CD8-positive, alpha-beta memory T cell (primary cell): ENCODE results near the gene ASTN2. TPM values are rescaled to one million over a fixed set of nuclear protein-coding genes. Genes with fewer than 3 reads are reported as not detected.
A peak's percentile ranks its signal among the peaks of the same experiment; 100 is the strongest.

Experiments
- CTCF ChIA-PET: fragments of 350-600 bp; sonication (Branson Sonifier 250); formaldehyde crosslinking; loops from one replicate; lab custom pipeline; 2021; ENCODE audit warnings: antibody characterized with exemption; lab: Charles Lee
- POLR2A ChIA-PET: fragments of 350-600 bp; sonication (Branson Sonifier 250); formaldehyde crosslinking; loops from one replicate; lab custom pipeline; 2021; ENCODE audit warnings: antibody characterized with exemption; lab: Charles Lee
- DNase-seq, 5 donors: peaks; one replicate each; pipeline versions ENCODE4 v3.0.0 to v3.0.0-alpha.2; 2020 to 2022; ENCODE audit warnings: mixed read lengths in 1 of 5
- H3K27ac ChIP-seq: one replicate; pipeline ENCODE4 v1.7.0; 2013; ENCODE audit warnings: low read depth, mild to moderate bottlenecking, low read length, moderate library complexity
- H3K27me3 ChIP-seq: 2 replicates; pipeline ENCODE4 v1.7.0; 2013; ENCODE audit warnings: low read length, mild to moderate bottlenecking; ENCODE audit not compliant: insufficient read depth, poor library complexity, severe bottlenecking
- H3K36me3 ChIP-seq: 2 replicates; pipeline ENCODE4 v1.7.0; 2013; ENCODE audit warnings: mild to moderate bottlenecking, low read length, moderate library complexity; ENCODE audit not compliant: insufficient read depth
- H3K4me1 ChIP-seq: 2 replicates; pipeline ENCODE4 v1.7.0; 2013; ENCODE audit warnings: mild to moderate bottlenecking, low read length, moderate library complexity; ENCODE audit not compliant: insufficient read depth
- H3K4me3 ChIP-seq: 2 replicates; pipeline ENCODE4 v1.7.0; 2013; ENCODE audit warnings: mild to moderate bottlenecking, low read length
- H3K9me3 ChIP-seq: 2 replicates; pipeline ENCODE4 v1.7.0; 2013; ENCODE audit warnings: mild to moderate bottlenecking, low read length
- H3K27ac Mint-ChIP-seq, 8 donors: one replicate each; pipeline ENCODE4 v1.8.0; 2020 to 2021; ENCODE audit warnings: mixed read lengths in 8 of 8, mild to moderate bottlenecking in 6 of 8, inconsistent platforms in 3 of 8, moderate library complexity in 3 of 8
- H3K27me3 Mint-ChIP-seq, 2 donors: one replicate each; pipeline ENCODE4 v1.8.0; 2020 to 2021; ENCODE audit warnings: mixed read lengths in 2 of 2, mild to moderate bottlenecking in 1 of 2, moderate library complexity in 1 of 2
- H3K36me3 Mint-ChIP-seq, 3 donors: one replicate each; pipeline ENCODE4 v1.8.0; 2020 to 2021; ENCODE audit warnings: mixed read lengths in 3 of 3, inconsistent platforms in 1 of 3, mild to moderate bottlenecking in 1 of 3
- H3K4me1 Mint-ChIP-seq, 3 donors: one replicate each; pipeline ENCODE4 v1.8.0; 2020 to 2021; ENCODE audit warnings: mixed read lengths in 3 of 3, inconsistent platforms in 1 of 3, mild to moderate bottlenecking in 1 of 3
- H3K4me3 Mint-ChIP-seq, 7 donors: one replicate each; pipeline ENCODE4 v1.8.0; 2020 to 2021; ENCODE audit warnings: mixed read lengths in 7 of 7, mild to moderate bottlenecking in 6 of 7, moderate library complexity in 4 of 7, inconsistent platforms in 2 of 7
- H3K9me3 Mint-ChIP-seq, 5 donors: one replicate each; pipeline ENCODE4 v1.8.0; 2020 to 2022; ENCODE audit warnings: mixed read lengths in 5 of 5, mild to moderate bottlenecking in 3 of 5, moderate library complexity in 2 of 5, inconsistent platforms in 1 of 5
- polyA plus RNA-seq: library from polyadenylated mRNA; unstranded; fragments of 300-500 nt; fragmentation: Illumina TruSeq; gene quantifications from one replicate; pipeline ENCODE4 v1.2.3, GENCODE V29; 2021
- total RNA-seq, 2 experiments: library from RNA; stranded (reverse); gene quantifications; one replicate each; pipeline ENCODE4 v1.2.3, GENCODE V29; 2021

ASTN2 gene
- total and polyA plus RNA-seq, 3 experiments from 2014 or later = 4.1 to 4.8 (median 4.2) TPM

DNA sequence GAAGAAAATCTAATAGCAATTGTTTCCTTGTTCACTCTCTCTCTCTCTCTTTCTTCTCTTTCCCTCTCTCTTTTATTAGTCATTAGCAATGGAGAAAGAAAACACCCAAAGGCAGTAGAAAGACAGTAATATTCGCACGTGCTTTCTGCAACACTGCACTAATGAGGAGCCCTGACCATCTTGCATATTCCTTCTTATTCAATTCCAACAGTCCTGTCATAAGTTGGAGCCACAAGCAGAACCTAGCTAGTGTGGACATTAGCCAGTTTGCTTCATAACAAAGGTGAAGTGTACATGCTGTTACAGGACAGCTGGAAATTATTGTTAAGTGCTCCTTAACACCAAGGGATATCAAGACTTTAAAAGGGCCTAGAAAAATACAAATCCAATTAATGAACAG is 664.3 kb downstream of the ASTN2 start:
- H3K4me3 ChIP-seq = no peak overlapping the region
- H3K4me1 Mint-ChIP-seq = no peaks in the 10 kb centered on the region
- no peaks in the 10 kb centered on the region for H3K27me3 ChIP-seq
- no peaks in the 10 kb centered on the region for H3K36me3 ChIP-seq
- no peak overlapping the region for H3K27ac ChIP-seq
- no peak for DNase-seq
- H3K36me3 Mint-ChIP-seq = no peaks in the 10 kb centered on the region
- H3K9me3 Mint-ChIP-seq = peaks cover 0 to 1% (median under 1%) of the 10 kb centered on the region in 5 donors
- ChIA-PET CTCF (no interaction called here), POLR2A (no interaction called here)
- H3K27ac Mint-ChIP-seq = no peak overlapping the region
- H3K4me1 ChIP-seq = no peaks in the 10 kb centered on the region
- no peaks in the 10 kb centered on the region for H3K9me3 ChIP-seq
- H3K27me3 Mint-ChIP-seq = peaks cover 4 to 24% of the 10 kb centered on the region in 2 donors
- H3K4me3 Mint-ChIP-seq = no peak overlapping the region

DNA sequence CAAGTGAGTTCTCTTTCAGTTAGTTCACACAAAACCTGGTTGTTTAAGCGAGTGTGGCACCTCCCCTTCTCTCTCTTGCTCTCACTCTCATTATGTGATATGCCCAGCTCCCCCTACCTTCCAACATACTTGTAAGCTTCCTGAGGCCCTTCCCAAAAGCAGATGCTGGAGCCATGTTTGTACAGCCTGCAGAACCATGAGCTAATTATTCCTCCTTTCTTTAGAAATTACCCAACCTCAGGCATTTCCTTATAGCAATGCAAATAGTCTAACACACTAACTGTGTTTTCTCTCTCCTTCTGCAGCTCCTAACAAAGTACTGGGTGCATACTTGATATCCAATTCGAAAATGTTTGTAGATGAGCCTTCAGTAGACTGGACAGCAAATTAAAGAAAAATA is 665.1 kb downstream of the ASTN2 start:
- POLR2A ChIA-PET = no interaction called here
- Histone ChIP-seq H3K27me3 (no peaks in the 10 kb centered on the region), H3K9me3 (no peaks in the 10 kb centered on the region), H3K4me3 (no peak overlapping the region), H3K36me3 (no peaks in the 10 kb centered on the region), H3K27ac (no peak overlapping the region), H3K4me1 (no peaks in the 10 kb centered on the region)
- Mint-ChIP-seq H3K4me3 (no peak overlapping the region), H3K4me1 (no peaks in the 10 kb centered on the region), H3K36me3 (no peaks in the 10 kb centered on the region), H3K27ac (no peak overlapping the region), H3K27me3 (peaks cover 4 to 23% of the 10 kb centered on the region in 2 donors), H3K9me3 (no peaks in the 10 kb centered on the region)
- CTCF ChIA-PET = no interaction called here
- no peak for DNase-seq

DNA sequence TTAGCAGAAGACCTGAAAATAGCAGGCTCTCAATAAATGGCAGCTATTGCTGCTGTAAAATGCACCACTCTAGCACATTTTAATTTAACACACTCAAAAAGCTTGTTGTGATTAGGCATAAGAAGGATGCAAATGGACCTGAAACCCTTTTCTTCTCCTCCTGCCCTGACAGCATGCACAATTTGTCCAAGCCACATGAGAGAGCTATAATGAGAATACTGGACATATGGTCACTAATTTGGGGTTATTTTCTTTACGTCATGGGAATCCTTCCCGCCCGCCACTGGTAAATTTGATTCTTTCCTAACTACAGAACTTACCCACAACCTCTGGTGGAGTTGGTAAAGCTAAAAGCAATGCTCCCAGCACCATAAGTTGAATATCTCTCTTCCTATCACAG is 665.7 kb downstream of the ASTN2 start:
- Mint-ChIP-seq H3K4me1 (no peaks in the 10 kb centered on the region), H3K27me3 (peaks cover 4 to 23% of the 10 kb centered on the region in 2 donors), H3K36me3 (no peaks in the 10 kb centered on the region), H3K27ac (no peak overlapping the region), H3K9me3 (no peaks in the 10 kb centered on the region), H3K4me3 (no peak overlapping the region)
- no peak for DNase-seq
- ChIA-PET CTCF (no interaction called here), POLR2A (no interaction called here)
- no peak overlapping the region for H3K4me3 ChIP-seq
- no peak overlapping the region for H3K27ac ChIP-seq
- H3K36me3 ChIP-seq = no peaks in the 10 kb centered on the region
- H3K9me3 ChIP-seq = no peaks in the 10 kb centered on the region
- no peaks in the 10 kb centered on the region for H3K4me1 ChIP-seq
- H3K27me3 ChIP-seq = no peaks in the 10 kb centered on the region

DNA sequence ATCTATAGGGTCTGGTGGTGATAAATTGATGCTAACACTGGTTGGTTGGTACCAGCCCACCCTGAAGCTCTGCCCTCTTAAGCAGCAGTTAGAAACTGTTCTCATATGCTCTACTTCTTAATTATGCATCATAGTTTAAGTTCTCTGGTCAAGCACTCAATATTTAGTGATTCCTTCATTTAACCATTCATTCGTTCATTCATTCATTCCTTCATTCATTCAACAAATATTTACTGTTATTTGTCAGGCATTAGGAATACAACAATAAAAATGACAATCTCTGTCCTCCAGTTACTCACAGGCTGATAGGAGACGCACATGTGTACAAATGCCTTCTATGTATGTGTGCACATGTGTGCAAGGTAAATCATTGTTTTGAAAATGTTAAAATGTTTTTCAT is 673.1 kb downstream of the ASTN2 start:
- H3K4me1 Mint-ChIP-seq = peaks cover 0 to 6% (median 3%) of the 10 kb centered on the region in 3 donors
- H3K36me3 Mint-ChIP-seq = no peaks in the 10 kb centered on the region
- no peak overlapping the region for H3K27ac Mint-ChIP-seq
- H3K27me3 ChIP-seq = no peaks in the 10 kb centered on the region
- H3K9me3 Mint-ChIP-seq = peaks cover 0 to 2% (median 0%) of the 10 kb centered on the region in 5 donors
- POLR2A ChIA-PET = no interaction called here
- no peak overlapping the region for H3K4me3 Mint-ChIP-seq
- no peak overlapping the region for H3K27ac ChIP-seq
- H3K4me3 ChIP-seq = no peak overlapping the region
- no peak for DNase-seq
- no peaks in the 10 kb centered on the region for H3K4me1 ChIP-seq
- H3K9me3 ChIP-seq = no peaks in the 10 kb centered on the region
- CTCF ChIA-PET = no interaction called here
- H3K27me3 Mint-ChIP-seq = peaks cover 4 to 7% of the 10 kb centered on the region in 2 donors
- no peaks in the 10 kb centered on the region for H3K36me3 ChIP-seq

DNA sequence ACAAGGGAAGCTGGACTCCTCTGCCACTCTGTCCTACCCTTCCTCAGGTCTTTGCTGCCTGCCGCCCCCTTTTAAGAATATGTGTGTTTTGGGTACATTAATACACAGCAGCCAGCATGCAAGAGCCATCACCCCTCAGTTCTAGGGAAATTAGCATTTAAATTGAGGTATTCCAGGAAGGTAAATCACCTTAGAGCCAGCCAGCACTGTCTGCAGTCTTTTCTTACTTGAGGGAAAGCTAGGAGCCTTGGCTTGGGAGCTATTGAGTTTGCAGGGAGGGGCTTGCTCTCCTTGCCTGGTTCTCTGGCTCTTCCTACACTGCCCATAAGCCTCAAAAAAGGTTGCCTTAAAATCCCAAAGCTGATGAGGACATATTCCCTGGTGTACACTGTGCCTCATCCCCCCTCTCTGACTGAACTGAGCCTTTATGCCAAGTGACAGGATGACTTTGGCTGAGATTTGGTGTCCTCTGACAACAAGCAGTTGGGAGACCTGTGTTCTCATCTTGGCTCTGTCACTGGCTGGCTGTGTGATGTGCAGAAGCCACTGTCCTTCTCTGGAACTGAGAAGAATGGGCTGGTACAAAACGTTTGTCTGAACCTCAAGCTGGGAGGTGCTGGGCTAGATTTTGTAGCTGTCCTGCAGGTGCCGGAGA is 673.6 kb downstream of the ASTN2 start:
- peaks cover 0 to 2% (median 0%) of the 10 kb centered on the region in 5 donors for H3K9me3 Mint-ChIP-seq
- CTCF ChIA-PET = no interaction called here
- no peak overlapping the region for H3K4me3 Mint-ChIP-seq
- no peak overlapping the region for H3K4me3 ChIP-seq
- peaks cover 3 to 5% of the 10 kb centered on the region in 2 donors for H3K27me3 Mint-ChIP-seq
- no peak overlapping the region for H3K27ac Mint-ChIP-seq
- H3K27ac ChIP-seq = no peak overlapping the region
- no peaks in the 10 kb centered on the region for H3K36me3 ChIP-seq
- no peaks in the 10 kb centered on the region for H3K36me3 Mint-ChIP-seq
- no peak for DNase-seq
- H3K9me3 ChIP-seq = no peaks in the 10 kb centered on the region
- no peaks in the 10 kb centered on the region for H3K27me3 ChIP-seq
- POLR2A ChIA-PET = no interaction called here
- H3K4me1 Mint-ChIP-seq = peaks cover 2 to 7% (median 6%) of the 10 kb centered on the region in 3 donors
- H3K4me1 ChIP-seq = no peaks in the 10 kb centered on the region

DNA sequence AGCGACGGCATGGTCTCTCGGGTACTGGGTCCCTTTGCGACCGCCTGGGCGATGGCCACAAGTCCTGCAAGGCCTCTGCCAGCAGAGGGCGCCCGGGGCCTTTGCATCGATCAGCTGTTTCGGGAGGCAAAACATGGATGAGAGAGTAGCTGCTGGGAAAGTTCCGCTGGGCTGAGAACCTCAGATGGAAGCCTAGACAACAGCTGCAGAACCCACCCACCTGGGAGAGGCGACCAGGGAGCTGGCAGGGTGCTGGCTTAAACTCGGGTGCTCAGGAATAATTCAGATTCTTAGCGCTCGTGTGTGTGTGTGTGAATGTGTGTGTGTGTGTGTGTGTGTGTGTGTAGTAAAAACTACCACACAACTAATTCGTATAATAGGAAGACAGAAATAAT is 677.7 kb downstream of the ASTN2 start:
- POLR2A ChIA-PET = no interaction called here

DNA sequence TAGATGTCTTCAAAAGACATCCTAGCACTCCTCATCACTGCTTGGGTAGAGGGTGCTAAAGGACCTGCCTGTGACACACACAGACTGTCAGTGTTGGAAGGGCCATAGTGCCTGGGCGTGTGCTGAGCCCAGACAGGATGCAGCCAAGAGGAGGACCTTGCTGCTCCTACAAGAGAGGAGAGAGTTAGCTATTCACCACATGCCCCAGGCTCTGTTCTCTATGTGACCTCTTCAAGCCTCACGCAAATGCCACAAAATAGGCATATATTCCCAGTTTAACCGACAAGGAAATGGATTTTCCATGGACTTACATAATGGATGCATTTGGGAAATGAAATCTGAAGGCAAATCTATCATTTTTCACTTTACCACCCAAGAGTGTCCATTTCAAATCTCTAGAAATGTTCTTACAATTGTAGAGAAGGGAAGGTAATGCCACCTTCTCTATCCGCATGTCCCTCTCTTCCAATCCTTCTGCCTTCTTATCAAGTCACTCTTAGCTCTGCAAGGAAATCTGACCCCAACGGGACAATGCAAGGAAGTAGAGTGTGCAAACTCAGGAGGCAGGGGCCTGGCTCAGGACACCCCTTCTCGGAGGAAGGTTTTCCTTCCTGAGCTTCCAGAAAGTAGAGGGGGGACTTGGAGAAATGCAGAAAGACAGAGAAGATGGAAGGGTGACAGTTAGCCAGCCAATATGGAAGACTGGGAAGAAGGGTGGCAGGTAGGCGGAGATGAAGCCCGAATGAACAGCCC is 678.3 kb downstream of the ASTN2 start:
- ChIA-PET POLR2A (no interaction called here), CTCF (interaction anchor here (0.7 to 1.6 kb wide), 3 partner anchors 10 to 41 kb away, joined by 3 to 7 read pairs (median 5); no protein-coding TSS in a partner anchor)
- H3K9me3 ChIP-seq = no peaks in the 10 kb centered on the region
- H3K4me3 Mint-ChIP-seq = no peak overlapping the region
- H3K36me3 ChIP-seq = no peaks in the 10 kb centered on the region
- H3K4me1 Mint-ChIP-seq = peaks cover 2 to 7% (median 7%) of the 10 kb centered on the region in 3 donors
- H3K27ac ChIP-seq = no peak overlapping the region
- peaks cover 0 to 3% (median 0%) of the 10 kb centered on the region in 3 donors for H3K36me3 Mint-ChIP-seq
- no peak overlapping the region for H3K27ac Mint-ChIP-seq
- no peak for DNase-seq
- no peaks in the 10 kb centered on the region for H3K4me1 ChIP-seq
- no peaks in the 10 kb centered on the region for H3K27me3 ChIP-seq
- no peak overlapping the region for H3K4me3 ChIP-seq
- H3K27me3 Mint-ChIP-seq = peaks cover 6 to 25% of the 10 kb centered on the region in 2 donors
- peaks cover 0 to 2% (median 0%) of the 10 kb centered on the region in 5 donors for H3K9me3 Mint-ChIP-seq

More for the DNA sequence above, 677.7 kb downstream of the ASTN2 start:
- Mint-ChIP-seq H3K27ac (no peak overlapping the region), H3K9me3 (peaks cover 0 to 2% (median 0%) of the 10 kb centered on the region in 5 donors), H3K27me3 (peaks cover 6 to 25% of the 10 kb centered on the region in 2 donors), H3K4me3 (no peak overlapping the region), H3K4me1 (peaks cover 2 to 7% (median 7%) of the 10 kb centered on the region in 3 donors), H3K36me3 (peaks cover 0 to 3% (median 0%) of the 10 kb centered on the region in 3 donors)
- Histone ChIP-seq H3K27me3 (no peaks in the 10 kb centered on the region), H3K36me3 (no peaks in the 10 kb centered on the region), H3K4me3 (no peak overlapping the region), H3K4me1 (no peaks in the 10 kb centered on the region), H3K9me3 (no peaks in the 10 kb centered on the region), H3K27ac (no peak overlapping the region)
- CTCF ChIA-PET = interaction anchor here (0.7 to 1.6 kb wide), 3 partner anchors 11 to 42 kb away, joined by 3 to 7 read pairs (median 5); no protein-coding TSS in a partner anchor
- peak in 3 of 5 donors; percentile 3 to 52 (median 20) for DNase-seq

DNA sequence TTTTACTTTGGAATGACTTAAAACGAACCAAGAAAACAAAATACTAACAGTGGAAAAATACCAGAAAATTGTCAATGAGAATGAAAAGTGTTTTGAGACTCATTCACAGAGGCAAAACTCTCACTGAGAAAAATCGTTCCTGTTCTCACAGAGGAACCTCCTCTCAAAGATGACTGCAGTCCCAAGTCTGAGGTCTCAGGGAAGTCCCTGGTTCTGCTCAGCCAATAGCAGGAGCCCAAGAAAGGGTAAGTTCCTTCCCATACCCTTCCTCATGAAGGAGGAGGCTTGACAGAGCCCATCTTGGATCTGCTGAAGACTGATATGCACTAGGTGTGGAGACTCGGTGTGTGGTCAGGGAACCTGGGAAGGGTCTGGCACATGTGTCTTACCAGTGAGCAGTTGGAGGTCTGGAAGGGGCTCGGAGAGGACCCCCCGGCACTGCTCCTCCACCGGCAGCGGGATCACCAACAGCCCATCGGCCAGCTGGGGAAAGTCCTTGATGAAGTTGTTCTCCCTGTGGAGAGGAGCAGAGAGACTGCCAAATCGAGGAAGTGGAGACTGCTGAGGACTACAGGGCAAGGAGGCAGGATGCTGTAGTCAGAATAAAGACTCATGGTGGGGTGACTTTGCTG is 681.7 kb downstream of the ASTN2 start:
- Histone ChIP-seq H3K4me1 (no peaks in the 10 kb centered on the region), H3K4me3 (no peak overlapping the region), H3K27me3 (no peaks in the 10 kb centered on the region), H3K27ac (no peak overlapping the region), H3K9me3 (no peaks in the 10 kb centered on the region), H3K36me3 (no peaks in the 10 kb centered on the region)
- H3K36me3 Mint-ChIP-seq = peaks cover 0 to 3% (median 0%) of the 10 kb centered on the region in 3 donors
- H3K27ac Mint-ChIP-seq = peak overlapping the region in 1 of 8 donors; percentile 47
- POLR2A ChIA-PET = no interaction called here
- no peak overlapping the region for H3K4me3 Mint-ChIP-seq
- DNase-seq = no peak
- H3K27me3 Mint-ChIP-seq = peaks cover 11 to 25% of the 10 kb centered on the region in 2 donors
- CTCF ChIA-PET = no interaction called here
- H3K4me1 Mint-ChIP-seq = peaks cover 2 to 7% (median 7%) of the 10 kb centered on the region in 3 donors
- peaks cover 0 to 2% (median 0%) of the 10 kb centered on the region in 5 donors for H3K9me3 Mint-ChIP-seq
